Endothelial cell (in vitro differentiated cells): ENCODE data around the gene KIF1C. TPM values are rescaled to one million over a fixed set of nuclear protein-coding genes. Genes with fewer than 3 reads are reported as not detected.
"Not testable (repeated sequence)": the region's sequence is repeated elsewhere in the genome, so short reads cannot be mapped to it uniquely, and the experiment has no call there.

Source experiments
- DNase-seq: peaks from one replicate; pipeline ENCODE4 v3.0.0; 2021; ENCODE audit warnings: low spot score
- H3K27ac Mint-ChIP-seq: one replicate; pipeline ENCODE4 v1.8.0; 2021; ENCODE audit warnings: mixed read lengths, inconsistent platforms; ENCODE audit not compliant: unreplicated experiment
- H3K27me3 Mint-ChIP-seq: one replicate; pipeline ENCODE4 v1.8.0; 2021; ENCODE audit warnings: mild to moderate bottlenecking, moderate library complexity, mixed read lengths, inconsistent platforms; ENCODE audit not compliant: unreplicated experiment
- H3K36me3 Mint-ChIP-seq: one replicate; pipeline ENCODE4 v1.8.0; 2021; ENCODE audit warnings: mild to moderate bottlenecking, low read depth, mixed read lengths, inconsistent platforms; ENCODE audit not compliant: unreplicated experiment
- H3K4me1 Mint-ChIP-seq: one replicate; pipeline ENCODE4 v1.8.0; 2021; ENCODE audit warnings: mild to moderate bottlenecking, mixed read lengths, inconsistent platforms; ENCODE audit not compliant: unreplicated experiment
- H3K4me3 Mint-ChIP-seq: one replicate; pipeline ENCODE4 v1.8.0; 2021; ENCODE audit warnings: mild to moderate bottlenecking, mixed read lengths, inconsistent platforms; ENCODE audit not compliant: unreplicated experiment
- H3K9me3 Mint-ChIP-seq: one replicate; pipeline ENCODE4 v1.8.0; 2021; ENCODE audit warnings: mixed read lengths, inconsistent platforms; ENCODE audit not compliant: unreplicated experiment
- CTCF ChIP-seq: fragments of 200-600 bp; sonication (generic); IDR thresholded peaks from one replicate; pipeline ENCODE4 v1.5.0; 2021; ENCODE audit warnings: antibody characterized with exemption; ENCODE audit not compliant: unreplicated experiment
- total RNA-seq: library from RNA; stranded (reverse); fragmentation: NEBNext Ultra II Directional; extraction: Animal tissue kit (Norgen Biotek cat#: 25700); gene quantifications from one replicate; pipeline ENCODE4 v1.2.1, GENCODE V29; 2021; ENCODE audit not compliant: unreplicated experiment

The KIF1C gene
- total RNA-seq, 1 donor from 2014 or later, result 127 TPM

- H3K36me3 Mint-ChIP-seq, result peaks cover 4% of the 10 kb centered on the region
- H3K27ac Mint-ChIP-seq, result peak overlapping the region; percentile 98
- no peaks in the 10 kb centered on the region for H3K9me3 Mint-ChIP-seq
- H3K4me1 Mint-ChIP-seq, result peaks cover 12% of the 10 kb centered on the region
- no peak for TF ChIP-seq CTCF
- DNase-seq, result no peak
- no peaks in the 10 kb centered on the region for H3K27me3 Mint-ChIP-seq
- H3K4me3 Mint-ChIP-seq, result no peak overlapping the region
Measured at GRCh38 chr17:5050278-5050677, 52.5 kb downstream of the KIF1C start.

GRCh38 chr17:5055543-5055942 lies 57.8 kb downstream of the KIF1C start:
- peaks cover 9% of the 10 kb centered on the region for H3K36me3 Mint-ChIP-seq
- no peak overlapping the region for H3K4me3 Mint-ChIP-seq
- no peak for TF ChIP-seq CTCF
- H3K9me3 Mint-ChIP-seq, result no peaks in the 10 kb centered on the region
- no peak overlapping the region for H3K27ac Mint-ChIP-seq
- no peaks in the 10 kb centered on the region for H3K4me1 Mint-ChIP-seq
- DNase-seq, result no peak
- H3K27me3 Mint-ChIP-seq, result peaks cover 2% of the 10 kb centered on the region

- Mint-ChIP-seq H3K4me1 (no peaks in the 10 kb centered on the region), H3K4me3 (no peak overlapping the region), H3K9me3 (no peaks in the 10 kb centered on the region), H3K27ac (no peak overlapping the region), H3K27me3 (no peaks in the 10 kb centered on the region), H3K36me3 (no peaks in the 10 kb centered on the region)
- TF ChIP-seq CTCF, result no peak
- no peak for DNase-seq
Measured at GRCh38 chr17:5065227-5065744, 67.5 kb downstream of the KIF1C start.

GRCh38 chr17:5068236-5068635 lies 70.5 kb downstream of the KIF1C start:
- Mint-ChIP-seq H3K36me3 (no peaks in the 10 kb centered on the region), H3K27ac (no peak overlapping the region), H3K4me1 (peaks cover 12% of the 10 kb centered on the region), H3K27me3 (peaks cover 6% of the 10 kb centered on the region), H3K9me3 (no peaks in the 10 kb centered on the region), H3K4me3 (no peak overlapping the region)
- no peak for TF ChIP-seq CTCF
- no peak for DNase-seq

GRCh38 chr17:5069724-5070123 lies 72.0 kb downstream of the KIF1C start:
- H3K9me3 Mint-ChIP-seq, result no peaks in the 10 kb centered on the region
- no peaks in the 10 kb centered on the region for H3K36me3 Mint-ChIP-seq
- TF ChIP-seq CTCF, result no peak
- no peak overlapping the region for H3K27ac Mint-ChIP-seq
- H3K4me3 Mint-ChIP-seq, result no peak overlapping the region
- DNase-seq, result no peak
- H3K4me1 Mint-ChIP-seq, result peaks cover 14% of the 10 kb centered on the region
- H3K27me3 Mint-ChIP-seq, result peaks cover 6% of the 10 kb centered on the region

- H3K9me3 Mint-ChIP-seq, H3K36me3 Mint-ChIP-seq, H3K27ac Mint-ChIP-seq, H3K4me3 Mint-ChIP-seq, DNase-seq: not testable (repeated sequence)
- Mint-ChIP-seq H3K4me1 (peaks cover 14% of the 10 kb centered on the region), H3K27me3 (peaks cover 14% of the 10 kb centered on the region)
Measured at GRCh38 chr17:5075472-5075871, 77.7 kb downstream of the KIF1C start.

- H3K4me1 Mint-ChIP-seq, H3K36me3 Mint-ChIP-seq, DNase-seq, H3K9me3 Mint-ChIP-seq, H3K27ac Mint-ChIP-seq, H3K4me3 Mint-ChIP-seq: not testable (repeated sequence)
- peaks cover 15% of the 10 kb centered on the region for H3K27me3 Mint-ChIP-seq
Measured at GRCh38 chr17:5077275-5077674, 79.5 kb downstream of the KIF1C start.
